Spleen (tissue), 11 donors: ENCODE measurements around the gene HSPA5. TPM values are rescaled to one million over a fixed set of nuclear protein-coding genes. Genes with fewer than 3 reads are reported as not detected.

Experiments
- DNase-seq: peaks from one replicate; pipeline ENCODE4 v3.0.0-alpha.2; 2020
- H3K27ac ChIP-seq, 8 donors: fragments of 200-600 bp; sonication (generic) in 7 of 8; 1 replicate in 4 of 8; 2 replicates in 4 of 8; pipeline versions ENCODE4 v1.5.0 to v1.8.0; 2016 to 2021; ENCODE audit warnings: inconsistent platforms in 4 of 8, mild to moderate bottlenecking in 4 of 8, moderate library complexity in 1 of 8
- H3K27me3 ChIP-seq, 7 donors: fragments of 200-600 bp; sonication (generic) in 6 of 7; replicated peaks in 1 of 7; 1 replicate in 4 of 7; 2 replicates in 3 of 7; pipeline versions ENCODE4 v1.5.0 to v1.8.0; 2016 to 2021; ENCODE audit warnings: inconsistent platforms in 3 of 7, mild to moderate bottlenecking in 1 of 7
- H3K36me3 ChIP-seq, 6 donors: fragments of 200-600 bp; sonication (generic) in 5 of 6; 1 replicate in 4 of 6; 2 replicates in 2 of 6; pipeline versions ENCODE4 v1.5.0 to v1.8.0; 2016 to 2021; ENCODE audit warnings: inconsistent platforms in 2 of 6
- H3K4me1 ChIP-seq, 6 donors: fragments of 200-600 bp; sonication (generic) in 5 of 6; 1 replicate in 3 of 6; 2 replicates in 3 of 6; pipeline versions ENCODE4 v1.5.0 to v1.8.0; 2016 to 2021; ENCODE audit warnings: inconsistent platforms in 3 of 6
- H3K4me3 ChIP-seq, 8 donors: fragments of 200-600 bp; sonication (generic) in 7 of 8; 1 replicate in 4 of 8; 2 replicates in 4 of 8; pipeline versions ENCODE4 v1.5.0 to v1.8.0; 2016 to 2021; ENCODE audit warnings: inconsistent platforms in 4 of 8, mild to moderate bottlenecking in 4 of 8, moderate library complexity in 2 of 8
- H3K9me3 ChIP-seq, 8 donors: fragments of 200-600 bp; sonication (generic) in 7 of 8; 1 replicate in 4 of 8; 2 replicates in 4 of 8; pipeline versions ENCODE4 v1.5.0 to v1.8.0; 2016 to 2021; ENCODE audit warnings: inconsistent platforms in 4 of 8
- POLR2A ChIP-seq, 3 donors: fragments of 450-650 bp; IDR thresholded peaks; one replicate each; pipeline ENCODE4 v1.5.1; 2017; ENCODE audit warnings: antibody characterized with exemption in 3 of 3, mild to moderate bottlenecking in 1 of 3
- POLR2AphosphoS5 ChIP-seq, 3 donors: sonication (generic); formaldehyde crosslinking; IDR thresholded peaks; one replicate each; pipeline ENCODE4 v1.5.1; 2017; ENCODE audit warnings: antibody characterized with exemption in 3 of 3
- WGBS, 5 donors: extraction: QIAGEN DNeasy Blood & Tissue Kit in 3 of 5; methylation state at CpG; one replicate each; pipeline versions ENCODE4 v1.1.5 to v1.1.7; 2013 to 2018; 5-methylcytosine and 5-hydroxymethylcytosine counted together
- intact Hi-C: fragments of 100-400 bp; cut with DNase I; formaldehyde crosslinking; loops from one replicate; pipeline ENCODE4 v1.15.0; 2023; ENCODE audit warnings: low total_unique reads
- polyA plus RNA-seq, 3 donors: library from polyadenylated mRNA; stranded (reverse); fragments of 200-250 nt; gene quantifications; one replicate each; pipeline ENCODE4 v1.2.1, GENCODE V29; 2013
- total RNA-seq, 7 donors: library from RNA; depleted of rRNA in 3 of 7; stranded (reverse); fragments of >200 nt in 3 of 7; fragmentation: NEBNext Ultra II Directional in 4 of 7; extraction: Animal tissue kit (Norgen Biotek cat#: 25700) in 4 of 7; gene quantifications; one replicate each; pipeline versions ENCODE4 v1.1.0 to v1.2.1, GENCODE V29; 2016 to 2021
- TF ChIP-seq, protein P1 (sequence below), 11 experiments: fragments of 200-600 bp in 7 of 11; fragments of 450-650 bp in 4 of 11; sonication (generic) in 4 of 11; IDR thresholded peaks in 8 of 11; conservative IDR thresholded peaks in 3 of 11; 1 replicate in 7 of 11; 2 replicates in 4 of 11; pipeline versions ENCODE4 v1.4.0 to v1.8.0; 2016 to 2021; ENCODE audit warnings: antibody characterized with exemption in 11 of 11, inconsistent platforms in 4 of 11, mild to moderate bottlenecking in 1 of 11
- donor health status: healthy with polysubstance abuse.
- donor health status: DM: no; HTN: no; CAD: no; lungs with moderate emphysema.
- donor health status: DM: no; HTN: no; CAD: no.
- donor health status: Bipolar disorder and iron deficiency.
- donor health status: healthy.
- donor health status: DM: no; HTN: no; CAD: no.
- donor health status: DM: yes; HTN: yes; CAD: no.

Gene HSPA5
- total and polyA plus RNA-seq, 10 donors, result 30.0 to 190 (median 122) TPM

DNA sequence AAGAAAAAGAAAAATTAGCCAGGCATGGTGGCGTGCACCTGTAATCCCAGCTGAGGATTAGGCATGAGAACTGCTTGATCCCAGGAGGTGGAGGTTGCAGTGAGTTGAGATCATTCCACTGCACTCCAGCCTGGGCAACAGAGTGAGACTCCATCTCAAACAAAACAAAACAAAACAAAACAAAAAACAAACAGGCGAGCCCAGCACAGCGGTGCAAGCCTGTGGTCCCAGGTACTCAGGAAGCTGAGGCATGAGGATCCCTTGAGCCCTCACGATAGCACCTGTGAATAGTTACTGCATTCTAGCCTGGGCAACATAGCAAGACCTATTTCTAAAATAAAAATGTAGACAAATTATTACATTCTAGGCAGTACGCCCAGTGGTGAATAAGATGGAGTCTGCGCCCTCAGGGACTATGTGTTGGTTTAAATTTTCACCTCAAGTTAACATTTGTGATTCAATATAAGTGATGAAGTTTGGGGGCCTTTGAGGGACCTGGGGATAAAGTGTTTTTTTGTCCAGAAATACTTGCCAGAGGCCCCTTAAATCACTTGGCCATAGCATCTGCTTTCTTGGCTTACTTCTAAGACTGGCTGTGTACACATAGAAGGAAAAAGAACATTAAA, 17.1 kb upstream of the HSPA5 start:
- H3K27me3 ChIP-seq, result no peaks in the 10 kb centered on the region
- no peaks in the 10 kb centered on the region for H3K36me3 ChIP-seq
- 85 to 96% (median 89%) methylated on average over 6 of the region's 6 CpGs for WGBS, 5 donors
- intact Hi-C loops, result no loop called here
- TF ChIP-seq, protein P1, sequence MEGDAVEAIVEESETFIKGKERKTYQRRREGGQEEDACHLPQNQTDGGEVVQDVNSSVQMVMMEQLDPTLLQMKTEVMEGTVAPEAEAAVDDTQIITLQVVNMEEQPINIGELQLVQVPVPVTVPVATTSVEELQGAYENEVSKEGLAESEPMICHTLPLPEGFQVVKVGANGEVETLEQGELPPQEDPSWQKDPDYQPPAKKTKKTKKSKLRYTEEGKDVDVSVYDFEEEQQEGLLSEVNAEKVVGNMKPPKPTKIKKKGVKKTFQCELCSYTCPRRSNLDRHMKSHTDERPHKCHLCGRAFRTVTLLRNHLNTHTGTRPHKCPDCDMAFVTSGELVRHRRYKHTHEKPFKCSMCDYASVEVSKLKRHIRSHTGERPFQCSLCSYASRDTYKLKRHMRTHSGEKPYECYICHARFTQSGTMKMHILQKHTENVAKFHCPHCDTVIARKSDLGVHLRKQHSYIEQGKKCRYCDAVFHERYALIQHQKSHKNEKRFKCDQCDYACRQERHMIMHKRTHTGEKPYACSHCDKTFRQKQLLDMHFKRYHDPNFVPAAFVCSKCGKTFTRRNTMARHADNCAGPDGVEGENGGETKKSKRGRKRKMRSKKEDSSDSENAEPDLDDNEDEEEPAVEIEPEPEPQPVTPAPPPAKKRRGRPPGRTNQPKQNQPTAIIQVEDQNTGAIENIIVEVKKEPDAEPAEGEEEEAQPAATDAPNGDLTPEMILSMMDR (IDR thresholded peaks at IDR 0.05 in 8 of 11, conservative IDR thresholded peaks at IDR 0.05 in 3 of 11), result no peak
- TF ChIP-seq POLR2AphosphoS5 (IDR thresholded peaks at IDR 0.05), result no peak
- H3K4me1 ChIP-seq, result peaks cover 8 to 46% (median 22%) of the 10 kb centered on the region in 6 donors
- H3K9me3 ChIP-seq, result peaks cover 0 to 10% (median 0%) of the 10 kb centered on the region in 8 donors
- peak overlapping the region in 6 of 8 donors; percentile 69 to 98 (median 87) for H3K27ac ChIP-seq
- H3K4me3 ChIP-seq, result peak overlapping the region in 1 of 8 donors; percentile 8
- DNase-seq, result no peak

DNA sequence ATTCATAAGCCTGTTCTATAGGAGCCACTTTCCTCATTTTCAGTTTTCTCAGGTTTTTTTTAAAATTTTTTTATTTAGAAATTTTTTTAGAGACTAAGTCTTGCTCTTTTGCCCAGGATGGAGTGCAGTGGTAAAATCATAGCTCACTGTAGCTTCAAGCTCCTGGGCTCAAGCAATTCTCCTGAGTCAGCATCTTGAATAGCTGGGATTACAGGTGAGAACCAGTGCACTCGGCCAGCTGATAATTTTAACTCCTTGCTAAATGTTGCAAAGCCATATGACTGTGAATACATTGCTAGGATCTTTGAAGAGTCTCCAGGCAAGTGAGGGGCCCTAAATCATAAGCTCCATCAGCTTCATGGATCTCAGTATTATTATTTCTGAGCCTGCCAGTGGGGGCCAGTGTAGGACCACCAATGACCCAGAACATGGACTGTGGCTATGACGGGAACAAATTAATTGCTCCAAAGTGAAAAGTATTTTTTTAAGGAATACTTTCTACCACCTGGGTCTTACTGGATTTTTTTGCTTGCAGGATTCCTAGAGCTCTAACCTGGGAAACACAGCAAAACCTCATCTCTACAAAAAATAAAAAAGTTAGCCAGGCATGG, 14.7 kb upstream of the HSPA5 start:
- no peak overlapping the region for H3K27ac ChIP-seq
- intact Hi-C loops, result no loop called here
- no peak for DNase-seq
- H3K27me3 ChIP-seq, result no peaks in the 10 kb centered on the region
- no peak overlapping the region for H3K4me3 ChIP-seq
- H3K9me3 ChIP-seq, result peaks cover 0 to 8% (median 0%) of the 10 kb centered on the region in 8 donors
- H3K36me3 ChIP-seq, result no peaks in the 10 kb centered on the region
- H3K4me1 ChIP-seq, result peaks cover 0 to 28% (median 6%) of the 10 kb centered on the region in 6 donors
- TF ChIP-seq POLR2AphosphoS5 (IDR thresholded peaks at IDR 0.05) (no peak), POLR2A (IDR thresholded peaks at IDR 0.05) (no peak)
- TF ChIP-seq, protein P1 (IDR thresholded peaks at IDR 0.05 in 8 of 11, conservative IDR thresholded peaks at IDR 0.05 in 3 of 11), result peak in 2 of 11 experiments; percentile 6 to 19
- 44 to 75% (median 55%) methylated on average over 2 of the region's 2 CpGs for WGBS, 5 donors

DNA sequence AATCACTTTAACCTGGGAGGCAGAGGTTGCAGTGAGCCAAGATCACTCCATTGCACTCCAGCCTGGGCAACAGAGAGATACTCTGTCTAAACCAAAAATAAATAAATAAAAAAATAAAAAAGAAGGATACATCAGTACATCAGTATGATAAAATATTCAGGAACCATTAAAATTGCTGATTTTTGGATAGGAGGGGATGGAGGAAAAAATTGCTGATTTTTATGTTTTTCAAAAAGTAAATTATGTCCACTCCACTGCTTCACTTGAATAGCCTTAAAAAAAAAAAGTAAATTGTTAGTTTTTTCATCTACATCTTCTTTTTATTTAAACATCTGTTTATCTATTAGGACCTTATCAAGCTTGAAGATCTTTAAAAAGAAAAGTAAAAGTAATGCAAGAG, 13.1 kb upstream of the HSPA5 start:
- no peak overlapping the region for H3K27ac ChIP-seq
- no peaks in the 10 kb centered on the region for H3K9me3 ChIP-seq
- peaks cover 0 to 12% (median 2%) of the 10 kb centered on the region in 6 donors for H3K4me1 ChIP-seq
- H3K27me3 ChIP-seq, result no peaks in the 10 kb centered on the region
- no peaks in the 10 kb centered on the region for H3K36me3 ChIP-seq
- intact Hi-C loops, result no loop called here
- TF ChIP-seq, protein P1 (IDR thresholded peaks at IDR 0.05 in 8 of 11, conservative IDR thresholded peaks at IDR 0.05 in 3 of 11), result no peak
- TF ChIP-seq POLR2AphosphoS5 (IDR thresholded peaks at IDR 0.05), result no peak
- TF ChIP-seq POLR2A (IDR thresholded peaks at IDR 0.05), result no peak
- no peak overlapping the region for H3K4me3 ChIP-seq
- no peak for DNase-seq

DNA sequence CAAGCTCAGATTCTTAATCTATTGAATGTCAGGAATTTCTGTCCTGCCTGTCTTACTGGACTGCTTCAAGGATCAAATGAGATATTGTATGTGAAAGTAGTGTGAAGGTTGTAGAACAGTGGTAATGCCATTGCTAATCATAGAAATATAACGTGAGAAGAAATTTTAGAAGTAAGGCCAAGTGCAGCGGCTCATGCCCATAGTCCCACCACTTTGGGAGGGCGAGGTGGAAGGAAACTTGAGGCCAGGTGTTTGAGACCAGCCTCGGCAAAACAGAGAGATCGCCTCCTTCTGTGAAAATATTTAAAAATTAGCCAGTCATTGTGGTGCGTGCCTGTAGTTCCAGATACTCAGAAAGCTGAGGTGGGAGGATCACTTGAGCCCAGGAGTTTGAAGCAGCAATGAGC, 5.1 kb upstream of the HSPA5 start:
- WGBS, 5 donors, result 64 to 82% (median 71%) methylated on average over 6 of the region's 6 CpGs
- H3K4me1 ChIP-seq, result peaks cover 4 to 18% (median 12%) of the 10 kb centered on the region in 6 donors
- intact Hi-C loops, result no loop called here
- TF ChIP-seq POLR2AphosphoS5 (IDR thresholded peaks at IDR 0.05), result no peak
- TF ChIP-seq, protein P1 (IDR thresholded peaks at IDR 0.05 in 8 of 11, conservative IDR thresholded peaks at IDR 0.05 in 3 of 11), result no peak
- no peak for TF ChIP-seq POLR2A (IDR thresholded peaks at IDR 0.05)
- H3K27ac ChIP-seq, result no peak overlapping the region
- no peaks in the 10 kb centered on the region for H3K36me3 ChIP-seq
- no peaks in the 10 kb centered on the region for H3K9me3 ChIP-seq
- no peaks in the 10 kb centered on the region for H3K27me3 ChIP-seq
- H3K4me3 ChIP-seq, result no peak overlapping the region
- no peak for DNase-seq
